Stimulated activated CD8-positive, alpha-beta memory T cell treated with anti-CD3 and anti-CD28 coated beads, Interleukin-7, amount 100 ng/mL, for 24 hours (primary cell): Measurements from ENCODE around the gene PADI1.

Source experiments
- DNase-seq: peaks from one replicate; pipeline ENCODE4 v3.0.0-alpha.2; 2020; ENCODE audit warnings: low read depth

PADI1 gene

DNA sequence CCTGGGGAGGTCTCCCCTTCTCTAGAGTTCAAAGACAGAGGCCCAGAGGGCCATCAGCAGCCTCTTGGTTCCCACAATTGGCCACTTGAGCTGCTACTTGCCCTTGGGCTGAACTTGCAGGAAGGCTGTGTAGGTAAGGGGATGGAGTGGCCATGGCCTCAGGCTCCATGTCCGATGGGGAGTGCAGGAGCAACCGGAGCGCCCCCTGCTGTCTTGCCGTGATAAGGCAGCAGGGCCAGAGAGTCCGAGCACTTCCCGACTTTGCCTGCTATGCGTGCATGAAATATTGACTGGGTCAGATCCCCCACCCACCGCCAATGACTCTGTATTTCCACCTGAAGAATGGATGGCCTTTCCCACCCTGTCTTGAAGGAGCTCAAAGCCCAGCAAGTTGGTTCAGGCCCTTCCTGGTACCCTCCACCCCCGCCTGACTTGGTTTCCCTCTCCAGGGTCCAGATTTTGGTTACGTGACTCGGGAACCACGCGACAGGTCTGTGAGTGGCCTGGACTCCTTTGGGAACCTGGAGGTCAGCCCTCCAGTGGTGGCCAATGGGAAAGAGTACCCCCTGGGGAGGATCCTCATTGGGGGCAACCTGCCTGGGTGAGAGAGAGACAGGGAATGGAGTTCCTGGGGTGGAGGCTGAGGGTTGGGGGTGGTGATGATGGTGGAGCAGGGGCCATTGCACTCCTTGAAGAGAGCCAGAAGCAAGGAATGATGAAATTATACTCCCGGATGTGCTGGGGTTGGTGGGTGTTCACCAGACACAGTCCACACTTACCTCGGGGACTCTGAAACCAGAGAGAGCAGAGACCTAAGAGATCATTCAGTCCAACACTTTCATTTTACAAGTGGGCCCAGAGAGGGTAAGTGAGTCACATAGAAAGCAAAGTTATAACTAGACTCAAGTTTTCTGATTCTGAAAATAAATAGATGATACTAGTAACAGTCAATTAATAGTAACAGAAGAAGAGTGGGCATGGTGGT is 69.5 kb downstream of the PADI1 start:
- DNase-seq: no peak

DNA sequence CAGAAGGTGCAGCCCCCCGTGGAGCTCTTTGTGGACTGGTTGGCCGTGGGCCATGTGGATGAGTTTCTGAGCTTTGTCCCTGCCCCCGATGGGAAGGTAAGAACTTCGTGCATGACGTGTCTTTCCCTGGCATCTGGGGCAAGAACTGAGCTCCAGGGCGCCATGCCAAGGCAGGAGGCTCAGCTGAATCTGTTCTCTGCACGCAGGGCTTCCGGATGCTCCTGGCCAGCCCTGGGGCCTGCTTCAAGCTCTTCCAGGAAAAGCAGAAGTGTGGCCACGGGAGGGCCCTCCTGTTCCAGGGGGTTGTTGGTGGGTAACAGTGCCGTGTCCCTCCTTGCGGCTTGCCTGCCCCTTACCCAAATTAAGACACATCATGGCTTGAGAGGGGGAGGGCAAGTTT is 71.6 kb downstream of the PADI1 start:
- no peak for DNase-seq

DNA sequence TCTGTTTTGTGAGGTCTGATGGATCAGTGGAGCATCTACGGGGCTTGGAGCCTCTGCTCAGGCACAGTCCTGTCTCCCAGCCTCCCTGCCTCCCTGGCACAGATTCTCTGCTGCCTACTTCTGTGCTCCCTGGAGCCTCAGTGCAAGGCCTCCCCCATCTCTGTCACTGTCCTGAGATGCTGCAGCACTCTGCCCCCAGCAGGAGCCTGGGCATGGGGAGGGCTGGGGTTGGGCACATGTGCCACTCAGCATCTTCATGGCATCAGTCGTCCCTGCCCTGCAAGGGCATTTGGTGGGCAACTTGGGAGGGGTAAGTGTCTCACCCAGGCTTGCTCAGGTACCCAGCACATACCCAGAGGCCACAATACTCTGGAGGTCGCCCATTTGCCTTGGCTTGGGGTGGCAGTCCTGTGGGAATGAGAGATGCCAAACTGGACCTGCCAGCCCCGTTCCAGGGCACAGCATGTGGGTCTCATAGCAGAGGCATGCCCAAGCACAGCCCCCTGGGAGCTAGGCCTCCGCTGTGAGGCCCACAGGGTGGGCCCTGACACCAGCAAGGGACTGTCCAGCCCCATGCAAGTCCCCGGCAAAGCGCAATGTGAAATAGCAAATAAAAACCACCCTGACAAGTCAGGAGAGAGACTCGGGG is 72.7 kb downstream of the PADI1 start:
- no peak for DNase-seq

DNA sequence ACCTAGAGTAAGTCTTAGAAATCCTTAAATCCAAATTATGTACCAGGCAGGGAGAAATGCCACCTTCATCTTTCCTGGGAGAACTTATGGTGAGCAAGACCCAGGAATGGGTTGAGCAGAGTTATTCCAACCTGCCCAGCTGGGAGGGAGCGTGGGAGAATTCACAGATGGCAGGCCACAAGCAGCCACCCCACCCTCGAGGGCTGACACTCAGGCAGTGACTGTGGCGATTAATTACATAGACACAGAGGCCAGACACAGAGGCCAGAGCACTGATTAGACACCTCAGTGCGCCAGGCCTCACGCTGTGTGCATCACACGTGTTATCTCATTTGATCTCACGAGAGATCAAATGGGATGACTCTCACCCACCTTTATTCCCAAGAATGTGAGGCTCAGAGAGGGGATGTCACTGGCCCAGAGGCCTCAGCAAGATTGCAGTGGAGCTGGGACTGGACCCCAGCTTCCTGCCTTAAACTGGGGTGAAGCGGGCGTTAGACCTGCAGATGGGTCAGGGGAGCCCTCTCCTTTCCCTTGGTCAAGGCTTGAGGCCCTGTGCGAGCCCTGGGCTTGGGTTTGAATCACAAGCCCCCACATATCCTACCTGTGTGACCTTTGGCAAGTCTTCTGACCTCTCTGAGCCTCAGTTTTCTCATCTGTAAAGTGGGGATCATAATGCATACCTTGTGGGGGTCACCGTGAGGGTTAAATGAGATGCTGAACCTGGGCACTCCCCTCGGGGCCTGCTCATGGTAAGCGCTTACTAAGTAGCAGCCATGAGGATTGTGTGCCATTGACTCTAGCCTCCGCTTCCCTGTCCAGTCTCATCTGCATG is 74.3 kb downstream of the PADI1 start:
- no peak for DNase-seq

DNA sequence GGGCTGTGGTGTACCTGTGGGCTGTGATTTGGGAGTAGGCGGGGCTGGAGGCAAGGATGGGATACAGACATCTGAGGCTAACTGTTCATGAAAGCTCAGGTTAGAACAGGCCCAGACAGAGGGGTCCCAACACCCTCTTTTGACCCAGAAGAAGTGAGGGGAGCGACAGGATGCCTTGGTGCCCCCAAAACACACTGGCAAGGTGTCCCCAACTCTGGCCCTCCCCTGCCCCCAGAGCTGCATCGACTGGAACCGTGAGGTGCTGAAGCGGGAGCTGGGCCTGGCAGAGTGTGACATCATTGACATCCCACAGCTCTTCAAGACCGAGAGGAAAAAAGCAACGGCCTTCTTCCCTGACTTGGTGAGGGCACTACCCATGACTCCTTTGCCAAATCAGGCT is 75.5 kb downstream of the PADI1 start:
- DNase-seq: no peak

DNA sequence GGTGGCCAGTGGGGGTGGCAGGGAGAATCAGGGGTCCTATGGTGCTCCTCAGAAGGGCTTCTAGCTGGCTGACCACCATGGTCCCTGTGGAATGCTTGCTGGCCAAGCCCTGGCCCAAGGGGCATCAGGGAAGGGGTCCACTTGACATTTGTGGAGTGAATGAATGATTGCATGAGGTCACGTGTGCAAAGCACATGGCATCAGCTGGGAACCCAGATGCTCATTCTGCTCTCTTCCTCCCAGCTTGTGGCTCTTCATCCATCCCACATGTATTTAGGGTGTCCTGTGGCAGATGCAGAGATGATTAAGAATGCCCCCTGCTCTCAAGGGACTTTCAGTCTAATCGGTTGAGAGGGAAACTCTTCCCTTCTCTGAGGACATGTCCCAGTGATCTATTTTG is 76.0 kb downstream of the PADI1 start:
- DNase-seq: no peak

DNA sequence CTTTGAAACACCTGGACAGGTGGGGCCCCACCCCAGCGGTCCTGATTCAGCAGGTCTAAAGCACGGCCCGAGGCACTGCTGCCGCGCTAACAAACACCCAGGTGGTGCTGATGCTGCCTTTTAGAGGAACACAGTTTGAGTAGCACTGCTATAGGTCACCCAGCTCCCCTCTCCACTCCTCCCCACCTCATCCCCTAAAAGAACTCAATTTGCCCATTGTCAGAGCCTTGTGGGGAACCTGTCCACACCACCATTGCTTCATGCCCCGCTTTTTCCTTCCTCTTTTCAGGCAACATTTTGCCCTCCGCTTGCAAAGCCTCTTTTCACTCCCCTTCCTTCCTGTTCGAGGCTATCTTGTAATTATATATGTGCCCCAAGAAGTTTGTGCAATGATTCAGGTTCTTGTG is 76.8 kb downstream of the PADI1 start:
- no peak for DNase-seq

DNA sequence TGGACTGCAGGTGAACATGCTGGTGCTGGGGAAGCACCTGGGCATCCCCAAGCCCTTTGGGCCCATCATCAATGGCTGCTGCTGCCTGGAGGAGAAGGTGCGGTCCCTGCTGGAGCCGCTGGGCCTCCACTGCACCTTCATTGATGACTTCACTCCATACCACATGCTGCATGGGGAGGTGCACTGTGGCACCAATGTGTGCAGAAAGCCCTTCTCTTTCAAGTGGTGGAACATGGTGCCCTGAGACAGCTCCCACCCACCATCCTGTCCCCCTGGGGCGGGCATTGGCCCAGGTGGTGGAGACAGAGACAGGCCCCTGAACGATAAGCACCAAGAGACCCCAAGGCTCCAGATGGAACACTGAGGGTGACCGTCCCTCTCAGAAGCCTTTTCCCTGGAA is 77.9 kb downstream of the PADI1 start:
- DNase-seq: no peak

DNA sequence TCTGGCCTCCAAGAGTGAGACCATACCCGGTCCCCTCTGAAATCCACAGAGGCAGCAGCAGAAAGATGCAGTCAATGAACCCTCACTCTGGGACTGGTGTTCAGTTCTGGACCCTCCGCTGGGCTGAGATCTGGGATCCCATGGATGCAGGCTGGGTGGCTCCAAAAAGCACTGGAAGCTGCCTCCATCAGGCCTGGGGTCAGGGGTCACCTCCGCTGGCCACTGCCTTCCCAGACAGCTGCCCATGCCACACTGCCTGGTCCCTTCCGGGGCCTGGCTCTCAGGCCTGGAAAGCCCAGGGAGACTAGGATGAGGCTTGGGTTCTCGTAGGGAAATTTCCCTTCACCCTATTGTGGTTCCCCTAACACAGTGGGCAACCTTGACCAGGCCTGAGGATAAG is 81.7 kb downstream of the PADI1 start:
- no peak for DNase-seq

DNA sequence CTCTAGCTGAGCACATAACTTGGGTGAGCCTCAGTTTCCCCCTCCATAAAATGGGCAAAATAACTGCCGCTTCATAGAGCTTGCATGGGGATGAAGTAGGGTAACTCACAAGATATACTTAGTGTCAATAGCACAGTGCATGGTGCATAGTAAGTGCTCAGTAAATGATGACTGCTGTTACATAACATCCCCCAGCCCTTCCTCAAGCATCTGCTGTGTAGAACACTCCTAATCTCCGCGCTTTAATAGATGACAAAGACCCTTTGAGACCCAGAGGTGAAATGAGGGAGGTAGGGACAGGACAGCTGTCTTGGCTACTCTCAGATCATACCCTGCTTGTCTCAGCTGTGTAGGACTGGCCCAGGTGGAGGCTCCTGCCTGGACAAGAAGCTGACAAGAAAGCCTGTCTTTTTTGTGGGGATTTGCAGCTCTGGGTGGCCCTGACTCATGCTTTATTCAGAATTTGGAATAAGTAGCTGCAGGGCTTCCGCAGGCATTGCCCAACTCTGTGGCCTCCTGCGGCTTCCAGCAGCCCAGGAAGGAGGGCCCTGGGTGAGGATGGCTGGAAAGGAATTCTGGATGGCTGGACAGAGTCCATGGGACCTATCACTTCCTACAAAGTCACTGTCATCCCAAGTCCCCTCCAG is 82.3 kb downstream of the PADI1 start:
- no peak for DNase-seq

DNA sequence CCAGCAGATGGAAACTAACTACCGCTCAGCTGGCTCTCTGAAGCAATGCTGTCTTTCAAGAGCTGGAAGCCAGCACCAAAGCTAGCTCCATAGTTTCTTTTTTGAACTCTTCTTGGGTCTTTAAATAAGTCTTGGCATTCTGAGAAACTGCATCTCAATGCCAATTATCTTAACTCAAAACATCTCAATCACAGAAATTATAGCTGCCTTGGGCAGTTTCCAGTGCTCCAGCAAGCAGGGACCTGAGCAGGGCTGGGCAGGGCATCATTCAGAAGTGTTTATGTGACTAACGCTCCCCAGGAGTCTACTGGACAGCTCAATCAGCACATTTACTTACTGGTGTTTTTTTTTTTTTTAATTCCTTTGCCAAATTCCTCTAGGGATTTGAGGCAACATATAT is 84.8 kb downstream of the PADI1 start:
- DNase-seq: no peak

DNA sequence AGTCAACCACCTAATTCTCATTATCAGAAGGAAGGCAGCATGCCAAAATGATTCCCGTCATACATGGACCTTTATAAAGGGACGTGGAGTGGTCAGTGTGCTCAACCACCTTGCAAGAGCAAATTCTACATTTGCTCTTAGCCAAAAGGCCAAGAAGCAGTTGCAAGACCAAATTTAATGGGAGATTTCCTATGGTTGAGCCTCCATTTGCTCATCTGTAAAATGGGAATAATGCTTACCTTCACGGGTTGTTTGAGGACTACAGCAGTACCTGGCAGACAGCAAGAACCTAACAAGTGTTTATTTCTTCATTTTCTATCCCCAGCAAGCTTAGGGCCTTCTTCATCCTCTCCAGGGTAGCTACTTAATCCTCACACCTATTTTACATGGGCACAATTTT is 85.6 kb downstream of the PADI1 start:
- no peak for DNase-seq

DNA sequence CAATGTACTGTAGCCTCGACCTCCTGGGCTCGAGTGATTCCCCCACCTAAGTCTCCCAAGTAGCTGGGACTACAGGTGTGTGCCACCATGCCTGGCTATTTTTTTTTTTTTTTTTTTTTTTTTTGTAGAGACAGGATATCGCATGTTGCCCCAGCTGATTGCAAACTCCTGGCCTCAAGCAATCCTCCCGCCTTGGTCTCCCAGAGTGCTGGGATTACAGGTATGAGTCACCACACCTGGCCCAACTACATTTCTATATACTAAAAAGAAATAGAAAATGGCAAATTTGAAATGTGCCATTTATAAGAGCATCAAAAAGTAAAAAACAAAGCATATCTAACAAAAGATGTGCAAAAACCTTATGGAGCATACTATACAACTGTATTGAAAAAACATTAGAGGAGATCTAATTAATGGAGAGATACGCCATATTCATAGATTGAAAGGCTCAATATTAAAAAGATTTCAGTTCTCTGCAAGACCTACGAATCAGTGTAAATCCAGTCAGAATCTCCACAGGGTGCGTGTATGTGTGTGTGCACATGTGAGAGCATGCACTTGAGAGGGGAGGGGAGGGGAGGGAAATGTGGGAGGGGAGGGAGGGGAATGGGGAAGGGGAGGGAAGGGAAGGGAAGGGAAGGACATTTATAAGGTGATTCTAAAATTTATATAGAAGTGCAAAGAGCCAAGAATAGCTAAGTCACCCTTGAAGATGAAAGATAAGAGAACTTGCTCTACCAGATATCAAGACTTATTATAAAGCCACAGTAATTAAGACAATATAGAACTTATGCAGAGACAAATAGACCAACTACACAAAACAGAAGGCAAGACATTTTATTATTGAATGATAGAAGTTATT is 87.6 kb downstream of the PADI1 start:
- DNase-seq: no peak

DNA sequence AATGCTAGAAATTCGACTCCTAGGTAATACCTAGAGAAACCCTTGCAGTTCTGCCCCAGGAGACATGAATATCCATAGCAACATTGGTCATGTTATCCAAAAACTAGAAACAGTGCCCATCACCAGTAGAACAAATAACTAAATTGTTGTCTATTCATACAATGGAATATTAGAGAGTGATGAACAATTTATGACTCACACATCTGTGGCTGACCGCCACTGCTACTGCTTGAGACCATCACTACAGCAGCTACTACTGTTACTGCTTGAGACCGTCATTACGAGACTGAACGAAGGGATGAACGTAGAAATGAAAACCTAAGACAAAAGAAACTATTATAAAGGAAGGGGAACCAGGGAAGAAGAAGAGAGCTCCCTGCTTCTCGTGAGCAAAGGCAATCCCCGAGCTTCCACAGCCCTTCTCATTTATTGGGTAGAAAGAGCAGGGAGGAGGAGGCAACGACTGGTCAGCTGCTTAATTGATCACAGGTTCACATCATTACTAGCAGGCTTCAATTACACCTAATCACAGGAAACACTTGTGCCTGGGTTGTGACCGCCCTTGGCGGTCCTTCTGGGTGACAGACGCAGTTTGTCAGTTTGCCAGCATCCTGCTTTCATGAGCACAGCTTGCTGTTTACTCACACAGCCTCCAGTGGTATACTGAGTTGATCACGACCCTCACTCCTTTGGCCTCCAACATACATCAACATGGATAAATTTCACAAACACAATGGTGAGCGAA is 88.9 kb downstream of the PADI1 start:
- no peak for DNase-seq

DNA sequence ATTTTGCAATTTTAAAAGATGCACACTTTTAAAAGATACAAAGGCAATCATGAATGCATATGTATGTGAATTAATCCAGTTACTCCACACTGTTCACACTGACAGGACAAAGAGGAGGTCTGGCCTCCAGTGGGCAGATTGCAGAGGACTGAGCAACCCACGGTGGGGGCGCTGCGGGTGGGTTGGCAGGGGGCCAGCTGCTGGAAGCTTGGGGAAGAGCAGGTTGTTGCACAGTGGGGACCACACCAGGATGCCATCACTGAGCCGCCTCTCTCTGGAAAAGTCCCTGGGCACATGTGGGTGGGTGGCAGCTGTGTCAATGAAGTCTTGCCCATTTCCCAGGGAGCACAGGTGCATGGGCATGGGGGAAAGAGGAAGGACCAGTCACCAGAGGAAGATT is 90.4 kb downstream of the PADI1 start:
- DNase-seq: no peak
